Smooth muscle cell (in vitro differentiated cells): ENCODE data around the gene PRKCE. TPM values are rescaled to one million over a fixed set of nuclear protein-coding genes. Genes with fewer than 3 reads are reported as not detected.
A peak's percentile ranks its signal among the peaks of the same experiment; 100 is the strongest.

Source experiments
- DNase-seq: peaks from one replicate; lab custom pipeline; 2025; ENCODE audit not compliant: unreplicated experiment; lab: John Stamatoyannopoulos, UW
- H2AFZ ChIP-seq: fragments of 200-600 bp; sonication (generic); 2 replicates; pipeline ENCODE4 v1.6.0; 2016; ENCODE audit warnings: antibody characterized with exemption, low read depth, mild to moderate bottlenecking
- H3F3A ChIP-seq: fragments of 200-600 bp; sonication (generic); 2 replicates; pipeline ENCODE4 v1.6.0; 2017; ENCODE audit warnings: antibody characterized with exemption, low read depth
- H3K27ac ChIP-seq: fragments of 200-600 bp; sonication (generic); 2 replicates; pipeline ENCODE4 v1.5.1; 2016; ENCODE audit warnings: low read depth, mild to moderate bottlenecking
- H3K27me3 ChIP-seq: fragments of 200-600 bp; sonication (generic); 2 replicates; pipeline ENCODE4 v1.6.1; 2016; ENCODE audit warnings: low read depth, mild to moderate bottlenecking
- H3K36me3 ChIP-seq: fragments of 200-600 bp; sonication (generic); 2 replicates; pipeline ENCODE4 v1.5.1; 2016; ENCODE audit warnings: low read depth
- H3K4me1 ChIP-seq: fragments of 200-600 bp; sonication (generic); 2 replicates; pipeline ENCODE4 v1.5.1; 2016; ENCODE audit warnings: low read depth
- H3K4me2 ChIP-seq: fragments of 200-600 bp; sonication (generic); 2 replicates; pipeline ENCODE4 v1.6.0; 2016; ENCODE audit warnings: mild to moderate bottlenecking
- H3K4me3 ChIP-seq: fragments of 200-600 bp; sonication (generic); 2 replicates; pipeline ENCODE4 v1.5.1; 2016; ENCODE audit warnings: mild to moderate bottlenecking
- H3K79me2 ChIP-seq: fragments of 200-600 bp; sonication (generic); 2 replicates; pipeline ENCODE4 v1.6.0; 2016; ENCODE audit warnings: low read depth, mild to moderate bottlenecking
- H3K9ac ChIP-seq: fragments of 200-600 bp; sonication (generic); 2 replicates; pipeline ENCODE4 v1.6.0; 2016; ENCODE audit warnings: low read depth
- H3K9me3 ChIP-seq: fragments of 200-600 bp; sonication (generic); replicated peaks from 2 replicates; pipeline ENCODE4 v1.5.1; 2016; ENCODE audit warnings: low read depth
- H4K20me1 ChIP-seq: fragments of 200-600 bp; sonication (generic); 2 replicates; pipeline ENCODE4 v1.6.0; 2016; ENCODE audit warnings: low read depth
- CTCF ChIP-seq: fragments of 200-600 bp; sonication (generic); IDR thresholded peaks from 2 replicates; pipeline ENCODE4 v1.5.1; 2017; ENCODE audit warnings: borderline replicate concordance, mild to moderate bottlenecking, antibody characterized with exemption; ENCODE audit not compliant: insufficient read depth, poor library complexity, severe bottlenecking
- WGBS: methylation state at CpG from one replicate; pipeline ENCODE4 v1.1.7; 2016; ENCODE audit warnings: low lambda C conversion rate; 5-methylcytosine and 5-hydroxymethylcytosine counted together
- polyA plus RNA-seq: library from polyadenylated mRNA; unstranded; fragments of >200 nt; fragmentation: Nextera tagmentation; extraction: Ambion mirVana; gene quantifications from 2 replicates; pipeline ENCODE4 v1.2.1, GENCODE V29; 2016
- total RNA-seq: library from RNA; depleted of rRNA; stranded (reverse); fragments of >200 nt; gene quantifications from 2 replicates; pipeline ENCODE4 v1.2.3, GENCODE V29; 2014

Gene PRKCE
- total and polyA plus RNA-seq, 2 experiments from 2014 or later, result 20.6 to 29.1 TPM

- no peak for TF ChIP-seq CTCF
- Histone ChIP-seq H3K27ac (peak overlapping the region; percentile 34), H3F3A (peaks cover 10% of the 10 kb centered on the region), H2AFZ (no peak overlapping the region), H3K27me3 (no peaks in the 10 kb centered on the region), H3K4me2 (peak overlapping the region; percentile 64), H4K20me1 (no peaks in the 10 kb centered on the region), H3K36me3 (no peaks in the 10 kb centered on the region), H3K9me3 (no peaks in the 10 kb centered on the region), H3K4me3 (no peak overlapping the region), H3K4me1 (peaks cover 16% of the 10 kb centered on the region), H3K79me2 (peaks cover 69% of the 10 kb centered on the region), H3K9ac (no peak overlapping the region)
- 50% methylated on average over 8 of the region's 8 CpGs for WGBS
- no peak for DNase-seq
Observed at GRCh38 chr2:45765007-45765727, 113.7 kb downstream of the PRKCE start.

DNA sequence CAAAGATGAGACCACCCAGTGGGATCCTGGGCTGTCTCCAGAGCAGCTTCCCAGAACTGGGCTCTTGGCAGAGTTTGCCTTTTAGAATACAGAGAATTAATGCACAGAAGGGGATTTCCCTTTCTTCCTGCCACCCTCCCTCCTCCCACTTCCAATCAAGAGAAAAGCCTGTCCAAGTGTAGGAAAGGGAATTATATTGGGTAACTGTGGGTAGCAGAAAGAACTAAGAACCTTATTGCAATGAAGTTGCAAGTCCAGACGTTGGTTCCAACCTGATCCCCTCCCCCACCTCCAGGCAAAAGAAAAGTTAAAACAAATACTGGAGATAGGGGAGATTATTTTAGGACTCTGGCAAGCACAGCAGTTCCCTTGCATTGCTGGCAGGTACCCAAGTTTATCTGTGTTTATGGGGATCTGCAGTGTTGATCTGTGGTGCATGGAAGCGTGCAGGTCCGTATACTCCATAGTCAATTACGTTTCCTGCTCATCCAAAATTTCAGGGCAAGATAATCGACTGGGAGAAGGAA lies 114.3 kb downstream of the PRKCE start:
- peak overlapping the region; percentile 64 for H3K4me2 ChIP-seq
- peaks cover 10% of the 10 kb centered on the region for H3F3A ChIP-seq
- H2AFZ ChIP-seq, result no peak overlapping the region
- peaks cover 22% of the 10 kb centered on the region for H3K4me1 ChIP-seq
- H3K27me3 ChIP-seq, result no peaks in the 10 kb centered on the region
- H4K20me1 ChIP-seq, result no peaks in the 10 kb centered on the region
- no peaks in the 10 kb centered on the region for H3K9me3 ChIP-seq
- H3K36me3 ChIP-seq, result no peaks in the 10 kb centered on the region
- DNase-seq, result no peak
- no peak overlapping the region for H3K4me3 ChIP-seq
- no peak overlapping the region for H3K9ac ChIP-seq
- peaks cover 69% of the 10 kb centered on the region for H3K79me2 ChIP-seq
- H3K27ac ChIP-seq, result peak overlapping the region; percentile 34
- no peak for TF ChIP-seq CTCF
- whole genome bisulfite sequencing, result 44% methylated on average over 5 of the region's 5 CpGs

- peaks cover 24% of the 10 kb centered on the region for H3K4me1 ChIP-seq
- peaks cover 74% of the 10 kb centered on the region for H3K79me2 ChIP-seq
- H3K27ac ChIP-seq, result no peak overlapping the region
- no peaks in the 10 kb centered on the region for H3K36me3 ChIP-seq
- H3K4me2 ChIP-seq, result no peak overlapping the region
- WGBS, result 83% methylated on average over 3 of the region's 3 CpGs
- TF ChIP-seq CTCF, result no peak
- DNase-seq, result no peak
- no peaks in the 10 kb centered on the region for H3K27me3 ChIP-seq
- no peak overlapping the region for H3K4me3 ChIP-seq
- no peak overlapping the region for H2AFZ ChIP-seq
- H4K20me1 ChIP-seq, result no peaks in the 10 kb centered on the region
- H3F3A ChIP-seq, result peaks cover 10% of the 10 kb centered on the region
- H3K9ac ChIP-seq, result no peak overlapping the region
- no peaks in the 10 kb centered on the region for H3K9me3 ChIP-seq
Observed at GRCh38 chr2:45768208-45768607, 116.7 kb downstream of the PRKCE start.

- Histone ChIP-seq H3K4me2 (no peak overlapping the region), H3F3A (peaks cover 10% of the 10 kb centered on the region), H3K9me3 (no peaks in the 10 kb centered on the region), H3K27me3 (no peaks in the 10 kb centered on the region), H3K4me3 (no peak overlapping the region), H3K79me2 (peaks cover 73% of the 10 kb centered on the region), H4K20me1 (no peaks in the 10 kb centered on the region), H3K4me1 (peaks cover 24% of the 10 kb centered on the region), H3K9ac (no peak overlapping the region), H3K36me3 (no peaks in the 10 kb centered on the region), H2AFZ (no peak overlapping the region), H3K27ac (no peak overlapping the region)
- 98% methylated on average over 2 of the region's 2 CpGs for WGBS
- TF ChIP-seq CTCF, result no peak
- no peak for DNase-seq
Observed at GRCh38 chr2:45769056-45769455, 117.6 kb downstream of the PRKCE start.
